ENCODE measurements around the gene ASIC1.
"Not testable (repeated sequence)": the region's sequence is repeated elsewhere in the genome, so short reads cannot be mapped to it uniquely, and the experiment has no call there.

GRCh38 chr12:50030449-50030848, 26.9 kb upstream of the ASIC1 start:
- TF ChIP-seq ZNF318 (CRISPR knock-in tag; IDR thresholded peaks at IDR 0.05); KLF16 (CRISPR knock-in tag; IDR thresholded peaks at IDR 0.05); SUZ12 (IDR thresholded peaks at IDR 0.05; ENCODE audit: low read depth, low read length); TAF1 (CRISPR knock-in tag; IDR thresholded peaks at IDR 0.05); LBX2 (CRISPR knock-in tag; IDR thresholded peaks at IDR 0.05; ENCODE audit: borderline replicate concordance); ZFP36L1 (CRISPR knock-in tag; IDR thresholded peaks at IDR 0.05): not testable (repeated sequence)
- TF ChIP-seq CEBPB (IDR thresholded peaks at IDR 0.05; ENCODE audit: borderline replicate concordance, low read depth, low read length) = peak; percentile 50; the same call in 1 of the 2 replicates

Measured in HepG2 (cell line).